GM12878 (cell line): ENCODE data around the gene FAM228A.

Experiments used
- BRCA1 ChIP-seq: IDR thresholded peaks from 2 replicates; pipeline ENCODE4 v1.6.1; 2011; ENCODE audit warnings: low read depth, low read length, improper control_type of control experiment
- CEBPB ChIP-seq, 2 experiments: fragments of 150-350 bp in 1 of 2; IDR thresholded peaks; 2 replicates each; pipeline ENCODE4 v1.6.1; 2012 to 2014; ENCODE audit warnings: low read depth in 2 of 2, low read length in 2 of 2, borderline replicate concordance in 1 of 2, inconsistent platforms in 1 of 2
- EZH2 ChIP-seq: IDR thresholded peaks from 2 replicates; pipeline ENCODE4 v1.6.1; 2012; ENCODE audit warnings: low read depth, mild to moderate bottlenecking, control low read depth, inconsistent platforms, low read length, borderline replicate concordance; ENCODE audit not compliant: control insufficient read depth
- MEF2B ChIP-seq: fragments of 450-650 bp; IDR thresholded peaks from 2 replicates; pipeline ENCODE4 v1.6.1; 2018; ENCODE audit warnings: mild to moderate bottlenecking, moderate library complexity; ENCODE audit not compliant: partially characterized antibody, poor library complexity, severe bottlenecking
- SMAD1 ChIP-seq: fragments of 450-650 bp; IDR thresholded peaks from 2 replicates; pipeline ENCODE4 v1.6.1; 2018; ENCODE audit warnings: mild to moderate bottlenecking, low read depth; ENCODE audit not compliant: partially characterized antibody
- SUZ12 ChIP-seq: fragments of 200-600 bp; sonication (generic); IDR thresholded peaks from one replicate; pipeline ENCODE4 v1.6.1; 2018; ENCODE audit warnings: antibody characterized with exemption, mild to moderate bottlenecking; ENCODE audit not compliant: unreplicated experiment
- ZNF24 ChIP-seq: fragments of 450-650 bp; IDR thresholded peaks from 2 replicates; pipeline ENCODE4 v1.6.1; 2017; ENCODE audit warnings: antibody characterized with exemption, mild to moderate bottlenecking
- TF ChIP-seq, protein P1 (sequence below): IDR thresholded peaks from 2 replicates; pipeline ENCODE4 v1.6.1; 2011; ENCODE audit warnings: low read depth, low read length, improper control_type of control experiment, borderline replicate concordance
- TF ChIP-seq, protein P2 (sequence below): IDR thresholded peaks from 2 replicates; pipeline ENCODE4 v1.6.1; 2012; ENCODE audit warnings: mild to moderate bottlenecking, low read depth, low read length

DNA sequence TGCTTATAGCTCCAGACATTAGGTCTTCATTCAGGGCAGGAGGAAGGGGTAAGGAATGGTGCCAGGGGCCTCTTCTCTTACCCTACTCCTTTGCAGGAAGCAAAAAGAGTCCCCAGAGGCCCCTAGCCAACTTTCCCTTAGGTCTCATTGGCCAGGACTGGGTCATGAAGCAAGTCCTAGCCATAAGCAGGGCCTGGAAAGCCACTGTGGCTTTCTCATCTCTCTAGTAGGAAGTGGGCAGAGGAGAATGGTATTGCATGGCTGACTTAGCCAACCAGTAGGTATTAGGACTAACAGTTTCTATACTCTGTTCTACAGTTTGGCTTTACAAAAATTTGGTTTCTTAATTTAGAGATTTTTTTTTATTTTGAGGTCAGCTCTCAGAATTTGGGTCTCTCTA is 4.8 kb downstream of the FAM228A start:
- TF ChIP-seq MEF2B (no peak), CEBPB (IDR thresholded peaks at IDR 0.05; ENCODE audit: borderline replicate concordance in 1 of 2, low read depth in 2 of 2, low read length in 2 of 2) (no peak), EZH2 (no peak), SMAD1 (no peak), SUZ12 (no peak), ZNF24 (no peak), BRCA1 (no peak)
- TF ChIP-seq, protein P1, sequence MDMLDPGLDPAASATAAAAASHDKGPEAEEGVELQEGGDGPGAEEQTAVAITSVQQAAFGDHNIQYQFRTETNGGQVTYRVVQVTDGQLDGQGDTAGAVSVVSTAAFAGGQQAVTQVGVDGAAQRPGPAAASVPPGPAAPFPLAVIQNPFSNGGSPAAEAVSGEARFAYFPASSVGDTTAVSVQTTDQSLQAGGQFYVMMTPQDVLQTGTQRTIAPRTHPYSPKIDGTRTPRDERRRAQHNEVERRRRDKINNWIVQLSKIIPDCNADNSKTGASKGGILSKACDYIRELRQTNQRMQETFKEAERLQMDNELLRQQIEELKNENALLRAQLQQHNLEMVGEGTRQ: no peak
- TF ChIP-seq, protein P2, sequence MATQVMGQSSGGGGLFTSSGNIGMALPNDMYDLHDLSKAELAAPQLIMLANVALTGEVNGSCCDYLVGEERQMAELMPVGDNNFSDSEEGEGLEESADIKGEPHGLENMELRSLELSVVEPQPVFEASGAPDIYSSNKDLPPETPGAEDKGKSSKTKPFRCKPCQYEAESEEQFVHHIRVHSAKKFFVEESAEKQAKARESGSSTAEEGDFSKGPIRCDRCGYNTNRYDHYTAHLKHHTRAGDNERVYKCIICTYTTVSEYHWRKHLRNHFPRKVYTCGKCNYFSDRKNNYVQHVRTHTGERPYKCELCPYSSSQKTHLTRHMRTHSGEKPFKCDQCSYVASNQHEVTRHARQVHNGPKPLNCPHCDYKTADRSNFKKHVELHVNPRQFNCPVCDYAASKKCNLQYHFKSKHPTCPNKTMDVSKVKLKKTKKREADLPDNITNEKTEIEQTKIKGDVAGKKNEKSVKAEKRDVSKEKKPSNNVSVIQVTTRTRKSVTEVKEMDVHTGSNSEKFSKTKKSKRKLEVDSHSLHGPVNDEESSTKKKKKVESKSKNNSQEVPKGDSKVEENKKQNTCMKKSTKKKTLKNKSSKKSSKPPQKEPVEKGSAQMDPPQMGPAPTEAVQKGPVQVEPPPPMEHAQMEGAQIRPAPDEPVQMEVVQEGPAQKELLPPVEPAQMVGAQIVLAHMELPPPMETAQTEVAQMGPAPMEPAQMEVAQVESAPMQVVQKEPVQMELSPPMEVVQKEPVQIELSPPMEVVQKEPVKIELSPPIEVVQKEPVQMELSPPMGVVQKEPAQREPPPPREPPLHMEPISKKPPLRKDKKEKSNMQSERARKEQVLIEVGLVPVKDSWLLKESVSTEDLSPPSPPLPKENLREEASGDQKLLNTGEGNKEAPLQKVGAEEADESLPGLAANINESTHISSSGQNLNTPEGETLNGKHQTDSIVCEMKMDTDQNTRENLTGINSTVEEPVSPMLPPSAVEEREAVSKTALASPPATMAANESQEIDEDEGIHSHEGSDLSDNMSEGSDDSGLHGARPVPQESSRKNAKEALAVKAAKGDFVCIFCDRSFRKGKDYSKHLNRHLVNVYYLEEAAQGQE: no peak
